Activated CD4-positive, CD25-positive, alpha-beta regulatory T cell treated with anti-CD3 and anti-CD28 coated beads, Interleukin-2, amount 50 U/mL, for 16 hours (primary cell): ENCODE data around the gene PPP1R11.

ENCODE experiments used
- DNase-seq: peaks from one replicate; pipeline ENCODE4 v3.0.0-alpha.2; 2020; ENCODE audit warnings: low read depth, low spot score

Gene PPP1R11

DNA sequence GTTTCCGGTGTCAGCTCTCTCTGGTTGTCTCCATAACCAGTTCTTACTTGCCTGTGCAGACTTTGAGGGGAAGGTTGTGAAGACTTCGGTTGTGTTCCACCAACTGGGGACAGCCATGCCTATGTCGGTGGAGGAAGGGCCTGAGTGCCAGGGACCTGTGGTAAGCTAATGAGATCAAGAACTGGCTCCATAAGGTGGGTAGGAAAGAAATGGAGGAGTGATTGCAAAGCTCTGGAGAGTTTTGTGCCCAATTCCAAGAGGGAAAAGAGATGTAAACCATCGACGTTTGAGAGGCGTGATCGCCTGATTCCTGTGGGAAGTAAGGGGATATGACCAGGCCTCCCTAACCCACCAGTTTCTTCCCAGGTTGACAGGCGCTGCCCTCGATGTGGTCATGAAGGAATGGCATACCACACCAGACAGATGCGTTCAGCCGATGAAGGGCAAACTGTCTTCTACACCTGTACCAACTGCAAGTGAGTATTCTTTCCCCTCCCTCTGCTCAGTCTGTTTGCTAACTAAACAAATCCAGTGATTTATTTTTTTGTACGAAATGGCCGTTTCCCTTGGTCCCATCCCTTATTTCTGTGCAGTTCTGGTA, 5.0 kb upstream of the PPP1R11 start:
- no peak for DNase-seq

DNA sequence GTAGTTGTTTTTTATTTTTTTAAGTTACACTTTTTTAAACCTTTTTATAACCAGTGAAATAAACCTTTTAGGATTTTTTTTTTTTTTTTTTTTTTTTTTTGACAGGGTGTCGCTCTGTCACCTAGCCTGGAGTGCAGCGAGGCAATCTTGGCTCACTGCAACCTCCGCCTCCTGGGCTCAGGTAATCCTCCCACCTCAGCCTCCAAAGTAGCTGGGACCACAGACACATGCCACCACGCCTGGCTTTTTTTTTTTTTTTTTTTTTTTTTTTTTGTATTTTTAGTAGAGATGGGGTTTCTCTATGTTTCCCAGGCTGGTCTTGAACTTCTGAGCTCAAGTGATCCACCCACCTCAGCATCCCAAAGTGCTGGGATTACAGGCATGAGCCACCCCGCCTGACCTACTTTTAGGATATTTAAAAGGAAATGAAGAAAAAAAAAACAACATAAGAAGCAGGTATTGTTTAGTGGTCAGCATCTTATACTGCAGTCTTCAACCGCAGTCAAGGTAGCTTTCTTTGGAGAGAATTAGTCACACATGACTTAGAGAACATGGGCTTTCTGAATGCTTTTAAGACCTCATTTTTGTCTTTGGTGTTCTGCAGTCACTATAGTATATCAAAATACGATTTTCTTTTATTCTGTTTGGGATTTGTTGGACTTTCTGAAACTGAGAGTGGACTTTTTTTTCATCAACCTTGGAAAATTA, 4.4 kb upstream of the PPP1R11 start:
- DNase-seq, result no peak

DNA sequence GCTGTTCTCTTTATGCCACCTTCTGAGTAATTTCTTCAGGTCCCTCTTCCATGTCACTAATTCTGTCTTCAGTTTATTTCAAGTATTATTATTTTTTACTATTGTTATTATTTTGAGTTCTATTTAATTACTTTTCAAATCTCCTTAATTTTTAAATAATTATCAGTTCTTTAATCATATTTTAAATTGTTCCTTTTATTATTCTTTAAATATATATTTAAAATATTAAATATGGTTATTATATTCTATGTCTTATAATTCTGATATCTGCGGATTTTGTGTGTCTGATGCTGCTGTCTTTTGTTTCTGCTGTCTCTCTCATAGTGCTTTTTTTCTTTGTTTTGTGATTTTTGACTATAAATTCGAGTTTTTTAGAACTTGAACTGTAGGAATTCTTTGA, 3.7 kb upstream of the PPP1R11 start:
- DNase-seq, result no peak

DNA sequence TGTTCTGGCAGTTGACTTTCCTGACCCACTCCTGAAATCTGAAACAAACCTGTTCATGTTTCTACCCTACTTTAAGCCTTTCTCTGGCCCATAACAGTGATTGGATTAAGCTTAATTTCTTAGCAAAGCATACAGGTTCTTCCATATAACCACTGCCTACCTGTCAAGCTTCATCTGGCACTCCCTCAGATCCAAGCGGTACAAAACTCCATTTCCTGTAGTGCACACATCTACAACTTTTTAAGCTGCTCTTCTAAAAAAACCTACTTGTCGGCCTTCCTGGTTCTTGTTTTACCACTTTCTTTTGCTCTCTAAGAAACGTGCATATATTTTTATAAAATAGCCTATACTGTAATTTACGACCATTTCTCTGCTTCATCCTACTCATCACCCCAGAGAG, 916 bp upstream of the PPP1R11 start:
- DNase-seq, result no peak

DNA sequence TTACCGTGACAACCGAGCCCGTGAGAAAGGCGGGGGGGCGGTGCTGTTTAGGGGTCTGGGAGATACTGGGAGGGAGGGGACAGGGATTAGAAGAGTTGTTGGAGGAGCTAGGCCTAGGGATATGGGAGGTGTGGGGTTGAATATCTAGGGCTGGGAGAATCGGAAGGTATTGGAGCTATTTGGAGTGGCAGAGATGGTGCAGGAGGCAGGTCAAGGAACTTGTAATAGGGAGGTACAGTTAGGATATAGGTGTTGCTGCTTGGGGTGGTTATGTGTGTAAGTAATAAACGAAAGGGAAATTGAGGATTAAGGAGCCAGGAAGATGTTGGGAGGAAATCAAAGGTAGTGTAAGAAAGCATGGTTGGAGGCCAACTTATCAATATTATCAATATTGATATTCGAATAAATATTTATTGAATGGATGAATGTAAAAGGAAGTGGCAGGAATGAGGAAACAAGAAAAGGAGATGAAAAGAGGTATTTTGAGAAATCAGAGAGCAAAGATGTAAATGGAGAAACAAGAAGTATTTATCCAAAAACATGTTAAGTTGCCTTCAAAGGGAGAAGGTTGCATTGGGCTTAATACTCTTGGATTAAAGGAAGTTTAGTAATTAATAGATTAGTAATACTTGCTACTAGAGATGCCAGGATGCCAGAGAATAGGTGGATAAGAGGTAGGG, 602 bp downstream of the PPP1R11 start:
- no peak for DNase-seq

DNA sequence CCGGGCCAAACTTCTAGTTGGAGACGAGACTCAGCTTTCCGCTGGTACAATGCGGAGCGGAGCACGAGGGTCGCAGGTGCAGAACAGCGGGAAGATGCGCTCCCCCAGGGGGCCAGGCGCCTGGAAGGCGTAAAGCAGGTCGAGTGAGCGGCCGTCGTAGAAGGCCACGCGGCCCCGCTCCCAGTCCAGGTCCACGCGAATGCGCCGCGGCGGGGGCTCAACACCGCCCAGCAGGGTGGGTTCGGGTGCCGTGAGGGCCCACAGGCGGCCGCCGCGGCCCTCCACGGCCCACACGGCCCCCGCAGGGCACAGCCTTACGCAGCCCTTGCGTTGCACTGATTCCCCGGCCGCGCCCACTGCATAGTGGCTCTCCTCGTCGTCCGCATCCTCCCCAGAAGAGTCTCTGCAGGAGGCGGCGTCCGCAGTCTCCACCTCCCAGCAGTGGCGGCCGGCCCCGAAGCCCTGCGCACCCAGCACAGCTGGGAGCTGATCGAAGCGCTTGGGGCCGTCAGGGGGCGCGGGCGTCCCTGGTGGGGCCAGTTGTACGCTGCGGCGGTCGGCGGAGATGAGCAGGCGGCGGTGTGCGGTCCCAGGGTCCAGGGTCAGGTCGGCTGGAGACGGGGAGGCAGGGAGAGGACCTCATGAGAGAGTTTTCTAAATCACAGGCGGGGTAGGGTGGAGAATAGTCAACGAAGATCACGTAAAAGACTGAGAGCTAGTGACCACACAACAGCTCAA, 4.3 kb downstream of the PPP1R11 start:
- DNase-seq, result no peak

DNA sequence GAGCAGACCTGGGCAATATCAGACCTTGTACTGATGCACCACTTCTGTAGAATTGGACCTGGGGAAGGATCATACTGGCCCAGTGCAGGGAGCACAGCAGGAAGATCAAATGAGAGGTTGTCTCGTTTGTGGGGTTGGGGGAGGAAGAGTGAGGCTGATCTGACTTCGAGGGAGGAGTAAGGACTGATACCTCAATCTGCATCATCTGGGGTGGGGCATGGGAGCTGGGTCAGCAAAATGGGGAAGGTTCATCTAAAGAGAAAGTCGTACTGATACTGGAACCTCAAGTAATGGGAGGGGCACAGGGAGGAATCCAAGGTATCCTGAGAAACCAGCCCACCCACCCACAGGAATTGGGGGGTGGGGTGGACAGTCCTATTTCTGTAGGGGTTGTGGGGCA, 4.9 kb downstream of the PPP1R11 start:
- no peak for DNase-seq

DNA sequence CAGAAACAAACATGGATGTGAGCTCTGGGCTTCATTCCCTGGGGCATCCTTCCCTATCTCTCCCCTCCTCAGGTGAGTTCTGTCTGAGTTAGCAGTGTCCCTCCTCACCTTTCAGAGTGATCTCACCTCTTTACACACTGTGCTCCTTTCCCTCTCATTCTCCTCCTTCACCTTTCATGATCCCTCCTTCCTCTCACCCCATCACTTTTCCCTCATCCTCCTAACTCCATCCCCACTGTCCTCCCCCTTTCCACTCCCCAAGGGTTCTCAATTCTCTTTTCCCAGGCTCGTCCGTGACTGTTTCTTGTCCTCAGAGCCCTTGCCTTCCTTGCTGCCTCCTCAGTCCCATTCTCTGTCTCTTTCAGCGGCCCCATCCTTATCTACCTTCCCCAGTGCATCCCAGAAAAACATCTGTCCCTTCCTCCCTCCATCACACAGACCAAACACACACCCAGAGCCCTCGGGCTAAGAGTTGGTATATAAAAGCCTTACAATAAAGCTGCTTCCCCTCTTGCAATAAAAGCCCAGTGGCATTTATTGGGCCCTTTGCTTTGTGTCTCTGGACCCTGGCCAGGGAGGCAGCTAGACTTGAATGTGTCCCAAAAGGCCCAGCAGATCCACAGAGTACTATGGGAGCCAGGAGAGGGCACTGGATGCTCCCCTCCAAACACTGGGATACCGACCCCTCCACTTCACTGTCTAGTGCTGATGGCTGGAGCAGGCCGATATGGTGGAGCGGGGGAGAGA, 6.7 kb downstream of the PPP1R11 start:
- DNase-seq, result no peak

DNA sequence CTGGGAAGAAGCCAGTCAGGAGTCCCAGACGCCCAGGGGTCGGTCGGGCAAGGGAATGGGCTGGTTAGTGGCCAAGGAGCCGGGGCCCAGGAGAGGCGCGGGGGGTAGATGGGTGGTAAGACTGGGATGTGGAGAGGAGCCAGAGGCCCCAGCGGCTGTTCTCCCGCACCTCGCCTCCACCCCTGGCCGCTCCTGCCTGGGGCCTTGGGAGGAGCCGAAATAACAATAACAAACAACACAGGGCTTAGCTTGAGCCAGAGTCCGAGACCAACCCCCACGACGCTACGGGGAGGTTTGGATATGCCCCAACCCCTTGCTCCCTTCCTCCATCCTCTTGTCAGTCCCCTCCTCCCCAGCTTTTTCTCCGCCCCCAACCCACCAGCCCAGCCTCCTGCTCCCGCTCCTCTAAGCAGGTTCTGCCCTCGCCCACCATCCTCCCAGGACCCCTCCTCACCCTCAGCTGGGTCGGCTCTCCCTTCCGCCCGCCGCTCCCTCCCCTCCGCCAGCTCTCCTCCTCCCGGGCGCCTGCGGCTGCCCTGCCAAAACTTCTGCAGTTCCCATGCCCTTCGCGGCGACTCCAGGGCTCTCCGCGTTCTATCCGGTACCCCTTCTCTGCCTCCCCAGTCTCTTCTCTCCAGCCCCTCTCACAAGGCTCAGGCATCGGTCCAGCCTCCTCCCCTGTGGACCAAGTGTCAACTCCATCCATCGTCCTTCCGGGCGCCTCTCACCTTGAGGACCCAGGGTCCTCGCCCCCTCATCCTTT, 7.5 kb downstream of the PPP1R11 start:
- DNase-seq, result no peak

DNA sequence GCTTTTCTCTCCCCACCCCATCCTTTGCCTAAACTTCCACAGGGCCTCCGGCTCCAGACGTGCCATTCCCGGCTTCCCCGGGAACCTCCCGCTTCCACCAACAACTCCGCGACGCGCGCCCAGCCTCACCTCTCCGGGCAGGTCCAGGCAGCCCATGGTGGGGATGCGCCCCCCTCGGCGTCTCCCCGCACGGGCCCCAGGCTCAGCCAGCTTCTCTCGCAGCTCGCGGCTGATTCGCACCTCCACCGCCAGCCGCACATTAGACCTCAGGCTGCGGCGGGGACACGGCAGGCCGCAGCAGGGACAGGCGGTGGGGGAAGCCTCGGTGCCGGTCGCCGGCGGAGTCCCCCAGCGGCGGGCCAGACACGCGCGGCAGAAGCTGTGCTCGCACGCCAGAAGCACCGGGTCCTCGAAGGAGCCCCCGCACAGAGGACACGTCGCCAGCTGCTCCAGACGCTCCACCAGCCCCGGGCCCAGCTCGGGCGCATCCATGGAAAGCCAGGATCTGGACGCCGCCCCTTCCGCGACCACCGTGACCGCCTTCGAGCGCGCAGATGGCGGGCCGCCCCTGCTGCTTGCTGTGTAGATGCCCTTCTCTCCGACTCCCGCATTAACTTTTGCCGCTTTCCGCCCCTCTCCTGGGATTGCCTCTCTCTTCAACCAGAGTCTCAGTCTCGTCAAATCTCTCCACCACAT, 8.2 kb downstream of the PPP1R11 start, which contains the start of gene RNF39:
Gene RNF39 (minus strand): TSS at position 676 of the 696 bp plus-strand sequence. CDS start 184 bp downstream, at position 492.
- DNase-seq, result no peak

DNA sequence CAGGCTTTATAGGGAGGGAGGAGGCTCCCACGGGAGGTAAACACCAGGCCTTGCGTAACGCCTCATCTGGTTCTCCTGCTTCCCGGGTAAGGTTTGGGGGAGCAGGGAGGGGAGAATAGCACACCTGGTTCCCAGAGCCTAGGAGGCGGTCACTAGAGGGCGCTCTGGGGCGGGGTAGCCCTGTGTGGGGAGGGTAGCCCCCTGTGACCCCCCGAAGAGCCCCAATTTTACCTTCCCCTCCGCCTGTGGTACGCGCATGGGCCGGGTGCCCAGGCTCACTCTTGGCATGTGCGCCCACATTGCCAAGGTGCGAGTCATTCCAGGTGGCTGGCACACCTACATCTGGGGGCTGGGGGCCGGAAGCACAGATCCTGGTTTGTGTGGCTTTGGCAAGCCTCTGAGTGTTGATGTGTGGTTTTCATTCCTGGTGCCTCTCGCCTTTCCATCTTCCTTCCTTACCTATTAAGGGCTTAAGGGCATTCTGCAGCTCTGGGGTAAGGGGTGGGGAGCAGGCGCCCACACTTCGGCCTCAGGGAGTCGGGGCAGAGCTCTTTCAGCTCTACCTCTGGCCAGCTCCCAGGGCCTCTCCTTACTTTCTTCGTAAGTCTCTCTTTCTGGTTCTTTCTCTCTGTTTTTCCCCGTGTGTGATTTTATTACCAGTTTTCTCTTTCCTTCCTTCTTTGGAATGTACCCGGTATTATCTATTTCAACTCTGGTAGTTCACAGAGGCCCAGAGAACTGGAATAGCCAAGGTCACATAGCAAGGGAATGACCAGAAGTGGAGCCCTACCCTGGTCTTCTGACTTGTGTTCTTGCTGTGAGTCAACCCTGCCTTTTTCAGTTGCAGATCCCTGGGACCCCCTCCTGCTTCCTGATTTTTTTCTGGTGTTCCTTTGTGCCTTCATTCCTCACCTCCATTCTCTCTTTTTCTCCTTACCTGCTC, 9.1 kb downstream of the PPP1R11 start:
- DNase-seq, result no peak

DNA sequence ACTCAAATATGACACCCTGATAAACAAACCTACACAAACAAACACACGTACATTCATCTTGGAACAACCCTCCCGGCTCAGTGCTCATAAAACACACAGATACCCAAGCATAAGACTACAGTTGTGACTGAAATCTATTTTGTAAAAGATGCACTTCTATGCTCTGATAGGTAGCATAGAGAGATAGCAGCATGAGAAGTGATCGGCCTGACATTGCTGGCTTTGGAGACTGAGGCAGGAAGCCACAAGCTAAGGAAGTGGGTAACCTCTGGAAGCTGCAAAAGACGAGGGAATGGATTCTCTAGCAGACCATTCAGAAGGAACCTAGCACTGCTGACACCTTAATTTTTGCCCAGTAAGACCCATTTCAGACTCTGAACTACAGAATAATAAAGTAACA, 10.2 kb downstream of the PPP1R11 start:
- DNase-seq, result no peak

DNA sequence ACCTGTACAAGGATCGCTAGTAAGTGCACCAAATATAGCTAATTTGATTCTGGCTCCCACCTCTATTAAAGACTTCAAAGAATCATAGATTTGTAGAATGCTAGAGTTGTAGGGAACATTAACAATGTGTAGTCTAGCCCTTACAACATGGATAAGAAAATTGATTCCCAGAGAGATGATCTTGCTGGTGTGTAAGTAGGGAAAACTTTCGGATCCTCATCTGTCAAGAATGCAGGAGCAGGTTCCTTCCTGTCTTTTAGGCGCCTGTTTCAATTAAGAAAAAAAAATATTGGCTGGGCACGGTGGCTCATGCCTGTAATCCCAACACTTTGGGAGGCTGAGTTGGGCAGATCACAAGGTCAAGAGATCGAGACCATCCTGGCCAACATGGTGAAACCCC, 20.9 kb downstream of the PPP1R11 start:
- no peak for DNase-seq

DNA sequence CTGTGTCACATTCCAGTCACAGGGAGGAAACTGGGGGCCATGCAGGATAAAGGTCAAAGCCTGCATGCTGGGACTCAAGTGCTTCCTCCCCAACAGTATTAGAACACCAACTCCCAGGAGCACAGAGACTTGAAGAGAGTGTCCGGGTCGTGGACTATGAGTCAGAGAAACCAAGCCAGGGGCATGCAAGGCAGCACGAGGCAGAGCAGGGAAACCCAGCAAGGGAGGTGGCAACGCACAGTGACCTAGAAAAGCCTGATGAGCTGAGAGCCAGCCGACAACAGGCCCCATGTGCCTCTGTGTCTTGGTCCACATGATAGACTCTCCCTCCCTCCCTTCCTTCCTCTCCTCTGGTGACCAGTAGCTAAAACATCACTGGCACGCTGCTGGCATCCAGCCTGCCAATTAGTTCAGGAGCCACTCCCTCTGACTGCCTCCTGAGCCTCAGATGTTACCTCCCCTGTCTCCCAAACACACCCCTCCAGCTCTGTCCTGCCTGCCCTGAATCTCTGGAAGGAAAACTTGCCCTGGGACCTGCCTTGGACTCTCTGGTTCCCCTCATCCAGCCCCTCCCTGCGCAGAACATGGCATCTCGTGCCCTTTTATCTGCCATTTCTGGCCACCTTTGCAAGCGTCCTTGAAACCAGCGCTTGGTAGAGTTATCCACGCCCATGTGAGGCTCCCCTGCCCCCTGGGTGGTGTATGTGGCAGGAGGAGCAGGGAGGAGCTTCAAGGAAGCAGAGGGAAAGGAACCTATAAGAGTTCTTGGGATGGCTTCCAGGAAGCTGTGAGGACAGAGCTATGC, 24.8 kb downstream of the PPP1R11 start:
- no peak for DNase-seq

DNA sequence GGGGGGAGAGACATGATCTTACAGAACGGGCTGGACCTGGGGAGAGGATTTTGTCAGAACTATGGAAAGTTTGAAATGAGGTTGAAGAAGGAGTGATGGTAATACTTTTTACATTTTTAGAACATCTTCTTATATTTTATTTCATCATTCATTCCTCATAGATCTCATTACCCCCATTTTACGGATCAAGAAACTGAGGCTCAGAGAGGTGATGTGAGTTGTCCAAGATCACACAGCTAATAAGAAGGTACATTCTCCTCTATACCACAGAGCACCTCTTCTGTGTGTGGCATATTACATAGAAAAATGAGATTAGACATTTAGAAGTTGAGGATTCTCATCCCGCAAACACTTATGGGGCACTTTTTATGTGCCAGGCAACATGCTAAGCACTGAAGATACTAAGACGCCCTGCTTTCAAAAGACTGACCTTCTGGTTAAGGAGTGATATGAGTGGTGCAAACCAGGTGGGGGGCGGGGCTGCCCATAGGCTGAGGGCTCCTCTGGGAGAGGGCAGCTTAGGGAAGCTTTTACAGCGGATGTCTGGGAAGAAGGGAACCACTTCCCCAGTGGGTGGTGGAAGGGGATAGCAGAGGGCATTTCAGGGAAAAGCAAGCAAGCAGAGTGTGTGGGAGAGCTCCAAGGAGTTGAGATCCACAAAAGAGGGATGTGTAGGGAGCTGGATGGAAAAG, 26.0 kb downstream of the PPP1R11 start:
- no peak for DNase-seq

DNA sequence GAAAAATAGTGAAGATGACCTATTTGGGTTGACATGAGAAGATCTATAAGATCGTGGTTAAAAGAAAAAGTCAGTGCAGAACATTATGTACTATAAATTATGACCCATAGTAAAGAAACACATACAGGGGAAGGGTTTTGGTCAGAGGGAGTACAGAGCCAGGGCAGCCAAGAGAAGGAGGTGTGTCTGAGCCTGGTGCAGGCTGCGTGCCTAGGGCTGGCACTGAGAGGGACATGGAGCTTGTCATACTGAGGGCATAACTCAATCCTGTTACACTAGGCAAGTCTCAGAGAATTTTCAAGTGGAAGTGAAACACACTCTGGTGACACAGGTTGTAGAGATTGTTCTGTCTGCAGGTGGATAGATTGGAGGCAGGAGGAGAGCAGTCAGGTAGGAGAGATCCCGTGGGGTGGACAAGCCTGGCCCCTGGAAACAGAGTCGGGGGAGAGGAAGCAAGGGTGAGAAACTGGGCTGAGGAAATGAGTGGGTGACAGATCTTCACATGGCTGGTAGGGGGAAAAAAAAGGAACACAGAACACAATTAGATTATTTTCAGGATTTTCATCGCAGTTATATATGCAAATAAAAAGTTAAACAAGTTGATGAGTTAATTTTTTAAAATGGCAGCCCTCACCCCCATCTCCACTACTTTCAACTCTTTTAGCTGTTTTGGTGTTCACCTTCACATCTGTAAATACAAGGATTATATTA, 27.1 kb downstream of the PPP1R11 start:
- no peak for DNase-seq

DNA sequence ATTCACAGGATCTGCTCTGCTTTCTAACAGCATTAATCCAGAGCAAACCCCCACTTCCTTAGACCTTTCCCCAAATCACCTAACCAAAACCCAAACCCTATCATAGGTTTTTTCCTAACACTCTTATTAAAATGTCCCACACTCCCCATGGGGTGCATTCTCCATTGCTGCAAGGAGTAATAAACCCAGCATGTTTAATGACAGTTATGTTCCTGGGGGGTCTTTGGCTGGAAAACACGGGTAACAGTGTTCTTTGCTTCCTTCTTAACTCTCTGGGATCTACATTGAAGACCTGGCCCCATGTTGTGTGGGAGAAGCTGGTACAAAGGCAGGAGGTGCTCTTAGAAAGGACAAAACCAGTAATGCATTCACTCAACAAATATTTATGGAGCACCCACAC, 29.8 kb downstream of the PPP1R11 start:
- DNase-seq, result no peak
